GM21528 (cell line): ENCODE data around the gene KIZ.

ENCODE experiments used
- ATAC-seq: cut with Tn5 transposase; IDR thresholded peaks from one replicate; pipeline ENCODE4 v1.9.1; 2021; ENCODE audit warnings: mild to moderate bottlenecking, moderate library complexity; ENCODE audit not compliant: unreplicated experiment, low FRiP score

The KIZ gene, protein sequence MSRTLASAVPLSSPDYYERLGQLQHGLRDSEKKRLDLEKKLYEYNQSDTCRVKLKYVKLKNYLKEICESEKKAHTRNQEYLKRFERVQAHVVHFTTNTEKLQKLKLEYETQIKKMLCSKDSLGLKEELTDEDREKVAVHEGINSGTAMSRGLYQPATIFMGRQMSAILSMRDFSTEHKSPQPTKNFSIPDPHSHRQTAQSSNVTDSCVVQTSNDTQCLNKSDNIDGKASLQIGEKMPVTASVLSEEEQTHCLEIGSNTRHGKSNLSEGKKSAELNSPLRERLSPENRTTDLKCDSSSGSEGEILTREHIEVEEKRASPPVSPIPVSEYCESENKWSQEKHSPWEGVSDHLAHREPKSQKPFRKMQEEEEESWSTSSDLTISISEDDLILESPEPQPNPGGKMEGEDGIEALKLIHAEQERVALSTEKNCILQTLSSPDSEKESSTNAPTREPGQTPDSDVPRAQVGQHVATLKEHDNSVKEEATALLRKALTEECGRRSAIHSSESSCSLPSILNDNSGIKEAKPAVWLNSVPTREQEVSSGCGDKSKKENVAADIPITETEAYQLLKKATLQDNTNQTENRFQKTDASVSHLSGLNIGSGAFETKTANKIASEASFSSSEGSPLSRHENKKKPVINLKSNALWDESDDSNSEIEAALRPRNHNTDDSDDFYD

DNA sequence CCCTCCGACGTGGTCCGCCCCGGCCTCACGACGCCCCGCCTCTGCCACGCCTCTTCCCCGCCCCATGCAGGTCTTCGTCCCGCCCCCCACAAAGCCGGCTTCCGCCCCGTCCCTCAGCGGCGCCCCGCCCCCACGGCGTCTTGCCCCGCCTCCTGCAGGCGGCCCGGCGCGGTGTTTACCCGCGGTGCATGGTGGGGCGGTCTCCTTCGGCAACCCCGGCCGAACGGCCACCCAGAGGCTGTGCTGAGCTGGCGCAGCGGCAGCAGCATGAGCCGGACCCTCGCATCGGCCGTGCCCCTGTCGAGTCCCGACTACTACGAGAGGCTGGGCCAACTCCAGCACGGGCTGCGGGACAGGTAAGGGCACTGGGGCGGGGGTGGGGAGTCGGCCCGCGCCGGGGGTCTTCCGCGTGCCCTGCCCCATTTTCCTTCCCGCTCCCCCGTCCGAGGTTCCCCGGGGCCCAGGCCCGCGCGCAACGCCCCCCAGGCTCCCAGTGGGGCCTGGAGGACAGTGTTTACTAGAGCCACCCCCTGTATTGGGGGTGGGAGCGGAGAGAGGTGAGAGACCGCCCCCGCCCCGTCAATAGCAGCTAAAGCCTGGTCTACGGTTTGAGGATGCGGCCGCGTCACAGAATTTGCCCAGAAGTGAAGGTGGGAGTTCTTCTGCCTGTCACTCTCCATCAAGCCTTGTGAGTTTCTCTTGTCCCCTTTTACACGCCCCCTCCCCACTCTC, at the start of gene KIZ:
TSS of gene KIZ (plus strand) at position 234 of the 732 bp plus-strand sequence. CDS start at position 268, 34 bp downstream.
- ATAC-seq = peak; percentile 97

DNA sequence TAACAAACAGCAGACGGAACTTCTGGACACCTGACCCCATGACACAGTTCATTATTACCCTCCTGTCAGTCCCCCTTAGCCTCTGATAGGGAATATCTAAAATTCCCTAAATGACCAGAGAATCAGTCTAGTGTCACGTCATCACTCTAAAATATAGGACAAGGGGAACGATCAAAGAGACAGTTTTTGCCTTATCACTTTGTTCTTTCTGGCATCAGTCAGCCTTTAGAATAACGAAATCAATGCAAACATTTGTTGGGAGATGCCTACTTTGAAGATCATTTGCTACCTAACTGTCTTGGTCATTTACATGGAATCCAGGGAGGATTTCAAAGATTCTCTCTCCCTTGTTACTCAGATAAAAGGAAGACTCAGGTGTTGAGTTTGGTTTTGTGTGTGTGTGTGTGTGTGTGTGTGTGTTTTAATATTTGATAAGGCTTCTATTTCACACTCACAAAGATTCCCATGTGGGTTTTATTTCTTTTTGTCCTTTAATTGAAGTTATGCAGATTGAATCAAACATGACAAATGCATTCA, 48.0 kb upstream of the KIZ start:
- no peak for ATAC-seq

DNA sequence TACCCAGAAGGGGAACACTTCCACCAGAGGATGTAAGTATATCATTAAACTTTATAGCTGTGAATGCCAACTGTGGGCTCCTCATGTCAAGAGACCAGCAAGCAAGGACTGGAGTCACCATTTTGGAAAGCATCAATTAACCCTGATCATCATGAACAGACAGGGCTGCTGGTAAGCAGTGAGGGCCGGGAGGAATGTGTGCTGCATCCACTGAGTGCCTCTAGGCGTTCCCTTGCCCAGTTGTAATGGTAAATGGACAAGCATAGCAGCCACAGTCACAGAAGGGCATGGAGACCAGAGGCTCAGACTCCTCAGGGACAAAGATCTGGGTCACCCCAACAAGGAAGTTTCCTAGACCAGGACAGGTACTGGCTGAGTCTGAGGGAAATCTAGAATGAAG, 43.3 kb upstream of the KIZ start:
- ATAC-seq = no peak

DNA sequence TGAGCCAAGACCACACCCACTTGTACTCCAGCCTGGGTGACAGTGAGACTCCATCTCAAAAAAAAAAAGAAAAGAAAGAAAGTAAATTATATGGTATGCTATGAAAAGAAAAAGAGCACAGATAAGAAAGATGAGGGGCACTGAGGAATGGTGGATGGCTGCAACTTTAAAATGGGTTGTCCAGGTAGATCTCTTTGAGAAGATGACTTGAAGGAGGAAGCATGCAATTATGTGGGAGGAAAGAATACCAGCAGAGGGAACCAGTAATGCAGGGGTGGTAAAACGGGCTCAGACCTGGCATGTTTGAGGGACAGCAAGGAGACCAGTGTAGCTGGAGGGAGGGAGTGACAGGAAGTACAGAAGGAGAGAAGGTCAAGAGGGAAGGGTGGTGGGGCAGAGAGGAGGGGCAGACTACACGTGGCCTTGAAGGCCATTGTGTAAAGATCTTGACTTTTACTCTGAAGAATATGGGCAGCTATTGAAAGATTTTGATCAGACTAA, 42.0 kb upstream of the KIZ start:
- no peak for ATAC-seq

DNA sequence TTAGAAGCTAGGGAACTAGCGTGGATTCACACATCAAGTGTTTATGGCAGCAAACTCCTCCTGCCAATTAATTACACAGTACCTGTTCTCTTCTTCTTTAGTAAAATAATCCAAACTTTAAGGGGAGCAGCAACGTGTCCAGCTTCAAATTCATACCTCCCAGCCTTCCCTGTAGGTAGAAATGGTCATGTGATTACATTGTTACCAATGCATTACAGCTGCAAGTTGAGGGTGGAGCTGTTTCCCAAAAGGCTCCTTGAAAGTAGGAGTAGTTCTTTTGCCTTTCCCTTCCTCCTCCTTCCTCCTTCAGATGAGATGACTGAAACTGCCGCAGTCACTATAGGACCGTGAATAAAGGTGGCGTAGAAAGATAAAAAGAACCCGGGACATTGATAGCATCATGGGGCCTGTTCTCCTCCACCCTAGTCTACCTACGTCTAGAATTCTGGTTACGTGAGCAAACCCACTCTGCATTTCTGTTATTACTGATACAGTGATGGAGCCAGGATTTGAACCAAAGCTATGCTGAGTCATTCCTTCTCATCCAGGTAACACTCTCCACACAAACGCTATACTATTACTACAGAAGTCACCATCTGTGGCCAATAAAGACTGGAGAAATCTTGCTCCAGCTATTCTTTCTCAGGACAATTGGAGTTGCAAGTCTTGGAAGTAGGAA, 37.9 kb upstream of the KIZ start:
- no peak for ATAC-seq

DNA sequence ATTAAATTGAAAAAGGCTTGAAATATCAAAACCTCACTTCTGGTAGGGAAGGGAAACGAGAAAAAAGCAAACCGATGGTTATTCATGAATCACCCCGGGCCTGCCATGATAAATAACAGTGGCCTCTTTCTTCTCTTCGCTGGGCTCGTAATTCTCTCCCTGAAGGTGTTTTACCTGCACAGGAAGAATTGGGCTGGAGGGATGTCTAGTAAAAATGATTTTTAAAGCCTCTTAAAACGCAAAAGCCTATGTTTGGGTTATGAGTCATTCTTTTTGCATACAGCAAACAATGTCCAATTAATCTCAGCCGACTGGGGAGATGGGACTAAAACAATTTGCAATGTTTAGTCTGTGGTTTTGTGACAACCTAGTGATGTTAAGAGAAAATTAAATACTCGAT, 36.5 kb upstream of the KIZ start:
- ATAC-seq = no peak

DNA sequence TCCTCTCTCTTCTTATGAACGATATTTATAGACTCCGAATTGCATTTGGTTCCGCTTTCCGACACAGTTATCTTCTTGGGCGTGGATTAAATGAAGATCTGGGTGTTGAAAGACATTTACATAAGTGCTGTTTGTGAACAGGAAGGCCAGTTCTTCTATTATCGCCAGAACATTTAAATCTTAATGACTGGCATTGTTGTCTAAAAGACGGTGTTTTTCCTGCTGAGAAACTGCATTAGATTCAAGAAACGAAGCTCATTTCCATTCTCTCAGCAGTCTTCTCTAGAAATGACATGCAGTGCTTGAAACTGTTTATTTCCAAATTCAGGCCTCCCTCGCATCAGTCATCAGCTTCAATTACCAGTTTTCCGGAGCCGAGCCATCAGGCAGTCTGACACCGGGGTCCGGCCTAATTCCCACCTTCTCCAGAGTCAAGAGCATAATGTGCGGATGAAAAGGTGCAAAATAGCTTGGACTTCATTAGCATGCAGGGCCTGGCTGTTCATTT, 35.7 kb upstream of the KIZ start:
- ATAC-seq = no peak

DNA sequence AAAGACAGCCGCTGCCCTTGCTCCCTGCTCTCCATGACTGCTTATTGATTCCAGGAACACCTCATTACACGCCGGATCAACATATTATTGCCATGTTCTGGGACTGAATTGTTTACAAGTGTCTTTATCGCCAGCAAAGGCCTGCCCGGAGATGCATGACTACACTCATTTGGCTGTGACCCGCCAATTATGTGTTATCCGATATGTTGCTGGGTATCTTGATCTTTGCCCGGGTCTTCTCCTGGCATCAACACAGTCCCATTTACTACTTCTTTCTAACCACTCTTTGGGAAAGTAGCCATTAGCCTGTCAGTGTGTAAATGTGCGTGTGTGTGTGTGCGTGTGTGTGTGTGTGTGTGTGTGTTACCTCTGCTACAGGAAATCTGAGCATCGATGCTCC, 35.2 kb upstream of the KIZ start:
- ATAC-seq = no peak

DNA sequence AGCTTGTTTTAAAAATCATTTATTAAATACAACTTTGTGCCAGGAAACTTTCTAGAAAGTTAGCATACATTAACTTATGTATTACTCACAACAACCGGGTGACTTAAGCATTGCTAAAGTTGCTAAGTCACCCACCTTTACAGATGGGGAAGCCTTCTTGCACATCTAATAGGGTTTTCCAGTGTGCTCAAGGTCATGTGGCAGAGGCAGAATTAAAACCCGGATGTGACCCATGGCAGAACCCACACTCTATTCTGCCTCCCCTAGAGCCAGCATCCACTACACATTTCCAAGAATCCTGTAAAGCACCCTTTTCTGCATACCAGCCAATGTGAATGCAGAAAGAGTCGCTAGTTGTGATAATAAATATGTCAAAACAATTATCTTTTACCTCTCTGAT, 33.1 kb upstream of the KIZ start:
- no peak for ATAC-seq

DNA sequence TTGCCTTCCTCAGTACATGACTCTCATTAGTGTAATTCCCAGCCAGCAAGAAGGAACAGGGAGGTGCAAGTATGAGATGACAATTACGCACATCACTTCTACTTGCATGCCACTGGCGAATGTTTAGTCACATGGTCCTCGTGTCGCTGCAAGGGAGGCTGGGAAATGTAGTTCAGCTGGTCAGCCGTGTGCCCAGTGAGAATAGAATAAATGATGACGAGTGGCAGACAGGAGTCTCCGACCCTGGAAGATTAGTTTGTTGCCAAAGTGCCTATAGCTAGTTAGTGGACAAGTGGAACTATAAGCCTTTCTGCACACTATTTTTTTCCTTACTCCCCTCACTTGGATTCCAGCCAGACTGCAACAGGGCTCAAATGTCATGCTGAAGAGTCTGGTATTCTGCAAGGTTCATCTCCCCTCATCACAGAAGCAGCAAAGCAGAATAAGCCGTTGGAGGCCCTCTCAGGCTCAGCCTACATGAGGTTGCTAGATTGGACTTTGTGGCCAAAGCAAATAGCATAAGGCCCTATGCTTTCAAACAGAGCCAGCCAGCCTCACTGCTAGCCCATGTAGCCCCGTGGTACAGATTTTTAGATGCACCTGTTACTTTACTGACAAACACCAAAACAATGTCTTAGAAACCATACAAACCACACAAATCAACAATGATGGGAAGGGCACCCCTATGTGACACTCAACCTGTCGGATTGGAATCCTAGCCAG, 29.4 kb upstream of the KIZ start:
- no peak for ATAC-seq

DNA sequence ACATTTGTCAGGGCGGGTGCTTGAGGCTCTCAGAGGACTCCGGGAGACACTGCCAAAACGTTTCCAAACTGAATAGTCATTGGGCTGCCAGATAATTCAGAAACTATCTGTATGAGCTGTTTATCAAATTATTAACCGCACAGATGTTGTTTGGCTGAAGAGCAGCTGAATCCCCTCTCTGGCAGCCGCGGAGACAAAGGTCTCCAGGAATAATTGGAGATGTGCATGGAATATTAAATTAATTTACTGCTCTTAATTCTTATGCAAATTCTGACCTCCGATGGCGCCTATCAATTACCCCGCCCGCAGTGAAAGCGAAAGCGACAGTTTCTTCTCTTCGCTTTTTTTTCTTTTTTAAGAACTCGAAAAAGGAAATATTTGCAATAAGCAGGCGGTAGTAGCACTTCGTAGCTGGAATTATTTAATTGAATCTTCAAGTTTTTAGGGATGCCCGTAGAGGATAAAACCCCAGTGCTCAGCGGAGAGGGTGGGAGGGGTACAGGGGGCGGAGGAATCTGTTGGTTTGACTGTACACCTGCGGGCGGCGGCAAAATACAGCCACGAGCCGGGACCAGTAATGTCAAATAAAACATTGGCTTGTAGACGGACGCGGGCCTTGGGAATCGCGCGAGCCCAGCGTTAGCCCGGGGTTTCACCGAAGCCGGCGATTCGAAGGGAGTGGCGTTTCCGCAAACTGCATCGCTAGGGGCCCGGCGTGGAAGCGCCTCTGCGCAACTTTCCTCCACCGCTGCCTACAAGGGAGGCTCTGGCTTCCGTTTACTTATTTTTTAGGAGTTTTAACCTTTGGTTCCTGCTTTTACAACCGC, 25.9 kb upstream of the KIZ start:
- peak; percentile 47 for ATAC-seq

DNA sequence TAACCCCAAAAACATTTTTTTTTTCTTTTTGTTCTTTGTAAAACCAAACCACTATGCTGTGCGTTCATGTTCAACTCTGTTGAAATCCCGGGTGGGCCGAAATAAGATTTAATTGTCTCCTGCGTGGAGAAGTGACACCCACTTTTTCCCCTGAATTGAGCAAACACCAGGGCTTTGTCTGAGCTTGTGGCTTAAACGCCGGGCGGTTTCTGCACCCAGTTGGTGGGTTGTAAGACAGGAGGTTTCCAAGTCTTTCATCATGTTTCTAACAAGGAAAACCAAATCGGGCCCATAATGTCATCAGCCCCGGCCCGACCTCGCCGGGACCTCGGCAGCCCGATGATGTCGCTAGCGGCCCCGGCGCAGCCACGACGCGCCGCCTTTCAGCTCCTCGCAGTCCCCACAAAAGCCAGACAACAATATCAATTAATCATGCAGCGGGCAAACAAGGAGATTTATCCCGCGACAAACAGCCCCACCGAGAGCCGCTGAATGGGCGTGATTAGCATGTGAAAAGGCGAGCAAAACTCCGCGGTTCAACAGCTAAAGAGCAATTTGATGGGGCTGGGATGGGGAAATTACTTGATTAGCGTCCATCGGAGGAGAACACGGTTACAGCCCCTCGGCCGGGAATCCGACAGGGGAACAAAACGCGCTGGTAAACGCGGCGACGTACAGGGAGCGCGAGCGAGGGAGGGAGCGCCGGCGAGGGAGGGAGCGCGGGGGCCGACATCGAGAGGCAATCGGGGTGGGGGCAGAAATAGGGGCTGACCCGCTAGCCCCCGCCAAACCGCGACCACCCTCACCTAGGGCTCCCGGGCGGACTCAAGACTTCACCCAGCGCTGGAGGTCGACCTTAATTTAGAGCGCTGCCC, 25.1 kb upstream of the KIZ start:
- no peak for ATAC-seq

DNA sequence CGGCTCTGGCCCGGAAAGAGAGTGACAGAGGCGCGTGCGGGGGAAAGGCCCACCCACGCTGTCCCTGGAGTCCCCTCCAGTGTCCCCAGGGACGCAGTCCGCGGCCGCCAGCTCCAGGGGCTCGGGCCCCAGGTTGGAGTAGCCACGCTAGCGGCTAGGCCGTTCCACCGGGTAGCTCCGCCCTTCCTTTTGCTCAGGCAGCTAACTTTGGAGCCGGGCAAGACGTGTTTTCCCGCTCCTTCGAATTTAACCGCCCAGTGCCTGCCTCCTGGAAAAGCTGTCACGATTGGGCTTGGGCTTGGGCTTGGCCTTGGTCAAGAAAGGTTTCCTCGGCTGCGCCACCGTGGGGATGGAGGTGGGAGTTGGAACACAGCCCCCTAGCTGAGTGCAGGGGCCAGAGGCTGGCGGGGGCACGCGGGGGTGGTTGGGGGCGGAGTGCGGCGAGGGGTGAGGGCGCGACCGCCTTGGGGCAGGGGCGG, 24.4 kb upstream of the KIZ start:
- ATAC-seq = no peak

DNA sequence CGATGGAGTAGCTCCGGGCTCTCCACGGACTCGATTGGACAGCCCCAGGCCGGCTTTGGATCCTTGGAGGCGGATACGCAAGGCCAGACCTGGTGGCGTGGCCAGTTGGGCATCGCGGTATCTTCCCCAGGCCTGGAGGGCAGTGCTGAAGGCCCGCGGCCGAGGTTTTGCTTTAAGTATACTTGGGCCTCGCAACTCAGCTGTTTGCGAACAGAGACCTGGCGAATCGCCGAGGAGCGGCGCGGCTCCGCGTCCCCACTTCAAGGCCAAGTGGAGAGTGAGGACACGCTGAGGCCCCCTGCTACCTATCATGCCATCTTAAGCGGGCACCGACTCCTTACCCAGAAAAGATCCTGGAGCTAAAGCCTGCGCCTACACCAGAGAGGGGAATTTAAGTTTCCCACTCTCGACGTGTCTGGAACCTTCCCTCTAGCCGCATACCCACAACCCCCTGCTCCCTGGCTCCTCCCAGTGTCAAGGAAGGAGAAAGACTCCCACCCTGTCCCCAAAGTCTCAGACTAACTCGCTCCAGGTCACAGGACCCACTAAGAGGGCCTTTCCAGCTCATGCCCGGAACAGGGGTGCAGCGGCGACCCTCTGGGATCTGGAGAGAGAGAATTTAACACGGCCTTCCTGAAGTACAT, 23.8 kb upstream of the KIZ start:
- no peak for ATAC-seq

DNA sequence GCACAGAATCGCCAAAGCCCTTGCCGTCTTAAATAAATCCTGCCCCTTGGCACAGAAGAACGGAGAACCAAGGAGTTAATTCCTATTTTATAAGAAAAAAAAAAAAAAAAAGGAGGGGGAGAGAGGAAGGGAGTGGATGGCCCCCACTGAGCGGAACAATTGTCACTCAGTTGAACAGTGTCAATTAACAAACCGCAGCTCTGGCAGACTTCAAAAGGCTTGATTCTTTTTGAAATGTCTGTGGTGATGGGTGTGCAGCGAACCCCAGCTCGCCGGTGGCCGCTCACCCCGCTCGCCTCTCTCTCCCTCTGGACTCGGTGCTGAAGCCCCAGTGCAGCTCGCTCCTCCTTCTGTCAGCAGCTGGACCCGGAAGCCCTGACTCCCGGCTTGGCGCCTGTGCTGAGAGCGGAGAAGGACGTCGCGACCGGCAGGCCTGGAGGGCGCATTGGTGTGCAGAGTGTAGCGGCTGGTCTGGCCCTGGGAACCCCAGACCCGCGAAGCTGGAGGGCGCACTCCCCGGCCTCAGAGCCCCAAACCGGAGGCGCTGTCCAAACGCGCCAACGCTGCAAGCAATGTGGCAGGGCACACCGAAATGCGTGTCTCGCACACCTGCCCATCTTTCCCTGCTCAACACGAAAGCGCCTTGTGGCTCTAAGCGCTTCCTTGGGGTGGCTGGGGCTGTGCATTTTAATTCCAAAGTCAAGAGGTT, 23.1 kb upstream of the KIZ start:
- no peak for ATAC-seq
